Germinal center (tissue), 1 donor: ENCODE results near the gene SRSF1.
"Not testable (repeated sequence)": the region's sequence is repeated elsewhere in the genome, so short reads cannot be mapped to it uniquely, and the experiment has no call there.

Experiments used
- DNase-seq: peaks from one replicate; pipeline ENCODE4 v3.0.0; 2012; ENCODE audit warnings: mixed read lengths, low spot score

SRSF1 gene

DNA sequence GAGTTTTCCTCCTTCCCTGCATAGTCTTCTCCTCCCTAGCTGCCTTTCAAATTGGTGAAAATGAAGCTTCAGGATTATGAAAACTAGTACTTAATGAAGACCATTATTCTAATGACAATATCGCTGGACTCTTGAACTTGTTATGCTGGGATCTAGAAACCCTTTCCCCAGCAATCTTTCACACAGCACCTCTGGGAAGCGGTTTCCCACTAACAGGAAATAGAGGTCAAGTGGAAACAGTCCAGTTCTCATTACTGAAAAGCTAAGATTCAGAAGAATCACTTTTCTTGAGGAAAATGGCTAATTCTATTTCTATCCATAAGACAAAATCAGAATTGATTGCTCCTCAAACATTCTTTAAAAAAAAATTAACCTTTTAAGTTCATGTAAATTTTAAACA, 17.0 kb downstream of the SRSF1 start:
- DNase-seq: no peak

DNA sequence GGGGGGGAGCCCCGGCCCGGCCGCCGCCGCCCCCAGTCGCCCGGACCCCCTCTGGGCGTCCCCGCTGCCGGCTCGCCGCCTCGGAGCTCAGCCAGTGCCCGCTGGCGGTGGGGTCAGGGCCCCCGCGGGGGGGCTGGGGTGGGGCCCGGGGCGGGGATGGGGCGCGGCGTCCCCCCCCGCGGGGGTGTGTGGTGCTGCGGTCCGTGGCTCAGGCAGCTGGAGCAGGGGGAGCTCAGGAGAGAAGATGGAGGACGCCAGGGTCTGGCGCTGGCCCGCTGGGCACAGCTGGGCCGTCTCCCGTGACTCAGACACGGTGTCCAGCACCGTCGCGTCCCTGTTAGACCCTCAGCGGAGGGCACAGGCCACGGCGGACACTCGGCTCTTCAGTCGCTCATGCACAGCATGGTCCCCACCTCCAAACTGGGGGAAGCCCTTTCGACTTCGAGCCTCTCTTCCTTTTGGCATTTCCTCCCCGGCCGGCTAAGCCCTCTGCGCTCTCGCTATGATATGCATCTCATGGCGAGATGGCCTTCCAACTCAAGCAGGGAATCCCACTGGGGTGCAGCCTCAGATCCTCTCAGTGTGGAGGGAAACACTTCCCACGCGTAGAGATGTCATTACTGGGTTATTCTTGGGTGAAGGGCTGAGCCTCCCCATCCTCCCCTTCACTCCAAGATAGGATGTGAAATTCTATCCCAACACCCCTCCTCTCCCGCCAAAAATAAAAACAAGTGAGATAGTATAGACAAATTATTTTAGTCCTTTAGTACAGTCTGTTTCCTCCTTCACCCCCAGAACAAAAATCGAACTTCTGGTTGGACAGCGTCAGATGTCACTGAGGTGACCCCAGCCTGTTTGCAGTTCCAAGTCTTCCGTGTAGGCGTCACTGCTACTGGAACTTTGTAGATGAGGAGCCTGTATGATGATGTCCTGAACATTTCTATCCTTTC, 18.5 kb downstream of the SRSF1 start:
- peak; percentile 90 for DNase-seq

DNA sequence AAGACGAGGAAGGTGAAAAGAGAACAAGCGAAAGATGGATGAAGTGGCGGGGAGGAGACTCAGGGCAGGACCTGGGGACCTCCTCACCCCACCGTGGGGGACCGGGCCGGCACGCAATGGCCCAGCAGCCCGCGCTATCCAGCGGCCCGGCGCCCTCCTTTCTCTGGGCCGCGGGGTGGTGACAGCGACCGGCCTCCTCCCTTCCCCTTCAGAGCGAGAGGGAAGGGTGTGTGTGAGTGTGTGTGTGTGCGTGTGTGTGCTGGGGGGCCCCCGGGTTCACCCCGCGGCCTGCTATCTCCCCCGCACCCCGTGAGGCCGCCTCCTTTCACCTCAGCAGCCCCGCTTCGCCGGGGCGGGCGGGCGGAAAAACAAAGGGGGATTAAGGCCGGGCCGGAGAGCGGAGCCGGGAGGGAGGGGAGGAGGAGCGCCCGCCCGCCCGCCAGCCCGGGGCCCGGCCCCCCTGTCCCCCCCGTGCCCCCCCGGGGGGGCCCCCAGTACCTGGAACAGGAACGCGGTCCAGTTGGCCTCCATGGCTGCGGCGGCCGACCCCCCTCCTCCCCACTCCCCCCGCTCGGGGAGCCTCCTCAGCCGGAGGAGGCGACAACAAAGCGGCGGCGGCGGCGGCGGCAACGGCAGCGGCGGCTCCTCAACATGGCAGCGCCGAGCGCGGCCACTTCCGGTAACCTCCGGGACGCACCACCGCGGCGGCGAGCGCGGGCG, 19.3 kb downstream of the SRSF1 start, which contains the start of gene VEZF1:
VEZF1 (minus strand) TSS at position 674 of the 720 bp plus-strand sequence; CDS start at position 531, 143 bp downstream.
- peak; percentile 86 for DNase-seq

DNA sequence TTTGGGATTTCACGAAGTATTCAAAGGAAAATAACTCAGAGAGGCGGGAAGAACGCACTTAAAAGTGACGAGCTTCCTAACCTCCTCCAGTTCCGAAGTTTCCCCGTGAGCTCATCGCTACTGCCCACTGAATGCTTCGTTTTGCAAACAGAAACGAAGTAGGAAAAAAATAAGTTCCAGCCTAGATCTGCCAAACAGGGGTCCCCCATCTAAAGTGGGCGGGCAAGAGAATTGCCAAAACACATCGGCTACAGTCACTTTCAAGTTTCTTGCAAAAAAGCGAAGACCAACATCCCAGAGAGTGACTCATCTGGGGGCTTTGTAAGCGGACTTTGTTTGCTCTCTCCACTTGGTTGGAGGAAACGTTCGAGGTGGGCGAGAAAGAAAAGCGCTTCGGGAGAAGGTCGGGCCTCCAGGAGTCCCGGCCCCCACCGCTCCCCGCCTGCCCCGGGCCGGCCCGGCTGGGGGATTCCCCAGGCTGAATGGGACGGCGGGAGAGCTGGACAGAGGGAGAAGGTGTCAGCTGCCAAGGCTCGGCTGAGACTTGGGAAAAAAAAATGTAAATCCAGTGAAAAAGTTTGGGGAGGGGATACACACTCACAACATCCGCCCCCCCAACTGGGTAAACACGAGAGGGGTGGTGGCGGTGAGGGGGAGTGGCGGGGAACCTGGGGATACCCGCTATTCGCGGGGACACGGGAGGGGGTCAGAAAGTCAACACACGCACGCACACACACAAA, 20.0 kb downstream of the SRSF1 start:
- DNase-seq: no peak

DNA sequence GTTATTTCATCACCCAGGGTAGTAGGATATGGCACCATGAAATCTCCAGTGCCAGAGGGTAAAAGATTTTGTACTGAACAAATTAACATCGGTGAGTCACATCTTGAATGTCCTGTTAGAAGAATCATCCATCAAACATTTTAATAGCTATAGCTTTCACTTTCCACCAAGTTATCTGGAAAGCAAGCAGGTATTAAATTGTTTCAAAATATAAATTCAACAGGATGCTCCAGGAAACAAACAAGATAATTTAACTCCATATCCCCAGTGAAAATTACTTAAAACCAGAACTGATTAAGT, 21.4 kb downstream of the SRSF1 start:
- no peak for DNase-seq

DNA sequence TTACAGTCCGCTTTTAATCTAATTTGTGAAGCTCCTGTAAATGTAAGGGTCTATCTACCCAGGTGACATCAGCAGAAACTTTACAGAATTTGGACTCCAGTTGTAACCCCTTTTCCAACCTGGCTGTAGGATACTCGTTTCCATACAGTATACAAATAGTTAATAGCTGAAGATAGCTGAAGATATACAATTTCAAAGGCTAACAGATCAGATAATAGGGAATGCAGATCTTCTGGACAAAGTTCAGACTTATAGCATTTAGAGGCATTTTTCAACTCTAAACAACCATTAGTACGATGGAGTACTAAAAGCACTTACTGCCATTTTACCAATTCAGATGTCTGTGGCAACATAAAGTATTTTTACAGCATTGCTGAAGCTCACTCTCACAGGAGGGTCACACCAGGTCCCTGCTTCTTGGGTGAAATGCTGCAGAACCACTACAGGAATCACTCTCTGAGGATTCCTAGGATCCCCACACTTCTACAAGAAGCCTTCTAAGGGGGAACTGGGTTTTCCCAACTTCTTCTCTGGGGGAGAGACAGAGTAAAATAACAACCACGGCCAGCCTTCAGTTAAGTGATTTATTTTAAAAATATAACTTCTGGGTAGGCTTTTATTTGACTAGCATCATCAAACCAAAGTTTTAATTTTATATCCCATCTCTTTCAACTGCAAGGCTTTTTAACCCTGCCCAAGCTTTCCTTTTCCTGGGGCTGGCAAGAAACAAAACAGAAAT, 21.9 kb downstream of the SRSF1 start:
- no peak for DNase-seq

DNA sequence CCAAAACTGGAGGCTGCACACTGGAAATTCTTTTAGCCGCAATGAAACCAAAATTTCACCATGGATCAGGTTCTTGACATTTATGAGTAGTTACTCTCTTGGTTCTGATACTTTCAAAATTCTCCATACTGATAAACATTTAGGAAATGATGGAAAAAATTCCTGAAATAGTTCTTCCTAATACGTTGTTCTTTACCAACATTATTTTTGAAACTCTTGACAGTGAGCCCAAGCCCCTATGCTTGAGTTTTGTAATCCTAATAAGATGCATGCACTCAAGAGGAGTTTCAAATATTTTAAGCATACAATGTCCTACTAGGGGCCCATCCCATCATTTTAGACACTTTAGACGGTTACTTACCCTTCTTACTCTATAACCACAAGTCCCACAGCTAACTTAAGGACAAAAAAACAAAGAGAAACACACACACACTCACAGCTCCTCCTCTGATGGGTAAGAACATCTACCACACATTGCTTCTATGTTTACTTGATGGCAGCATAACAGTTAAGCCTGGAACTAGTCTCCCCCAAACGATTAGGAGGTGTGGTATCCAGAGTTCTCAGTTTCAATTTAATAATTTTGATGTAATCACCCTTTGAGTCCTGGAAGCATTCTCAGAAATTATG, 22.7 kb downstream of the SRSF1 start:
- DNase-seq: no peak

DNA sequence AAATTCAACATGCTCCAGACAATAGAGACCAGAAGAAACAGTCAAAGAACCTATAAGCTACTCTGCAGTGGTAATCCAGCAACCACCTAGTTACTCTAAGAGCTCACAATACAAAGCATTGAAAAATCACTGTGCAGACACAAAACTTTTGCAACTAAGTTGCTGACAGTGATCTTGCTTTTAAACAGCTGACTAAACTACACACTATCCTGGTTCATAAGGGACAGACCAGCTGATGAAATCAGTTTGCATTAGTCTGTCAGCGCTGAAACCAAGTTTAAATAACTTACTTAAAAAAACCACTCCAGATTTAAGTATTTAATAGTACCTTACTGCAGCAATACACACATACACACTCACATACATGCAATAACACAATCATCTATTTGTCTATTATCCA, 23.6 kb downstream of the SRSF1 start:
- DNase-seq: no peak

DNA sequence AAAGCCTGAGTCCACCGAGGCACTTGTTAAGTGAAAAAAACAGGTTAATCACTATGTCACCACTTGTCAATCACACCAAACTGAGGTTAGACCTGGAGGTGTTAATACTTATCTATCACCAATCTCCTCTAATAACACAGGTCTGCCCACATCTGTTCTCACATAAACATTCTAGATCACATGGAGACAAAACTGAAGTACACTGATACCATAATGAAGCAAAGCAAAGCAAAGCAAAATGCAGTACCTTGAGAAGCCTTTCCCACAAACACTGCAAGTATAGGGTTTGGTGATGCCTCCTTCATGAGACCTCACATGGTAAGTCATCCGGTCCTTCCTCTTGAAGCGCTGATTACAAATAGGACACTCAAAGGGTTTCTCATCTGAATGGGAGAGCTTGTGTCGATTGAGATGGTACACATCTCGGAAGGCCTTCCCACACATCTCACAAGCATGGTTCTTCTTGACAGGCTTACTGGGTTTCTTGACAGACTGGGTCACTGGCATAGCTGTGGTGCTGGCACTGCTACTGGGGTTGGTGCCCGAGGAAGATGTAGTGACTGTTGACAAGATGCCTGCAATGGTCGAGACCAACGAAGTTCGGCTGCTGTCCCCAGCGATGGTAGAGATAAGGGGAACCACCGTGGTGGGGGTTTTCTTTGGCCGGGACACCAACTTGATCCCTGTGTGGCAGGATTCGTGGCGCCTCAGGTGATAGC, 24.4 kb downstream of the SRSF1 start:
- DNase-seq: no peak

DNA sequence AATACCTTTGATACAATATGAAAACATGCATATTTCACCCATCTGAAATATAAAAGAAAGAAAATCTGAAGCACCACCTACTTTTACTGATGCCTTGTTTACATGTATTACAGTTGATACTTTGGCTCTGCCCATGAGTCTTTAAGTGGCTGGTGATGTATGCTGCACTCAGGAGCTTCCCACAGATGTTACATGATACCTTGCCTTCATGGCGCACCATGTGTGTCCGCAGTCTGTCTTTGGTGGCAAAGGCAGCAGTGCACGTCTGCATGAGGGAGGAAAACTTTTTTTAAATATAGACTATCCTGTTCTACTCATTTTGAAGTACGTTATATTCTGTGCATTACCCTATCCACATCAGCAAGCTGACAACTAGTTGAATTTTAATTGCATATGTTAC, 26.5 kb downstream of the SRSF1 start:
- DNase-seq: no peak

DNA sequence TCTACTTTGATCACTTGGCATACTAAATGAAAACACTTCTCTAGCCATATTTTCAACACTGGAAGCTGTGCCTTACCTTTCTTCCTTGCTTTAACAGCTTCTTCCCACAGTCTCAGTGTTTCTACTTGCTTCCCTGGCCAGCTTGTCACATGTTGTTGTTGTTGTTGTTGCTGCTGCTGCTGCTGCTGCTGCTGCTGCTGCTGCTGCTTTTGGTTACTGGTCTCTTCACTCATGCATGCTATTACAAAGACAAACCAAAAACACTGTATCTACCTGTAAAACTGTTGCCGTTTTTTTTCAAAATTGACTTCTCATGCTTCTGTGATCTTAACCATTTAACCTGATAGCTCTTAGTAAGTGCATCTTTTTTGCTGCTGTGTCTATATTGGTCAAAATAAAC, 28.0 kb downstream of the SRSF1 start:
- DNase-seq: no peak

DNA sequence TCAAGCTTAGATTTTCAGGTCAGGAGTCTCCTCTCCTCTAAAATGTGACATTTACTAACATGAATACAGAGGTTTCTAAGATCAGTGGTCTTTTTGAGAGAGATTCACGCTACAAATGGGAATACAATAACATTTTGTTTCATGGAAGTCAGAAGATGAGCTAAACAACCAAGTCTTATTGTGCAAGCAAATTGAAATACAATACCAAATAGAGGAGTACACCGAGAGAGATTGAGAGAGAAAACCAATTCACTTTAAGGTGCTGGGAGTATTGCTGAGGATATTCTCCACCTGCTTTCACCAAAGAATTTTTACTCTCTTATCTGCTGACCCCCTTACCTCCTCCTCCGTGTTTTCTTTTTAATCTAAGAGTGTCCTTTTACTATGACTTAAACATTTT, 30.5 kb downstream of the SRSF1 start:
- DNase-seq: no peak

DNA sequence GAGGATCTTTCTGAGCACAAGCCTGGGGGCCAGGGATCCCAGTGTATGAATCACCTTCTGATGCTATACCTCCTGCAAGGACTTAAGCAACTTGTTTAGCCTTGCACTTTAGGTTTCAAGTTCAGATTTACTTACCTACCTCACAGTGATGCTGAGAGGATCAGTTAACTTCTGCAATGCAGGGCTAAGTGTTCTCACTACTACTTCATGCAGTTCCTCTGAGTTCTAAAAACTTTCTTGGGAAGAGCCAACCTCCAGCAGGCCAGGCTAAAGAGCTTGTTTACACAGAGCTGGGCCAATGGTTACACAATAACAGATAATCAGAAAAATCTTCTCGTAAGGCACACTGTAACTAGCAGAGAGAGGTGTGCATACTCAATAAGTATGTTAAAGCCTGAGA, 32.0 kb downstream of the SRSF1 start:
- DNase-seq: no peak

DNA sequence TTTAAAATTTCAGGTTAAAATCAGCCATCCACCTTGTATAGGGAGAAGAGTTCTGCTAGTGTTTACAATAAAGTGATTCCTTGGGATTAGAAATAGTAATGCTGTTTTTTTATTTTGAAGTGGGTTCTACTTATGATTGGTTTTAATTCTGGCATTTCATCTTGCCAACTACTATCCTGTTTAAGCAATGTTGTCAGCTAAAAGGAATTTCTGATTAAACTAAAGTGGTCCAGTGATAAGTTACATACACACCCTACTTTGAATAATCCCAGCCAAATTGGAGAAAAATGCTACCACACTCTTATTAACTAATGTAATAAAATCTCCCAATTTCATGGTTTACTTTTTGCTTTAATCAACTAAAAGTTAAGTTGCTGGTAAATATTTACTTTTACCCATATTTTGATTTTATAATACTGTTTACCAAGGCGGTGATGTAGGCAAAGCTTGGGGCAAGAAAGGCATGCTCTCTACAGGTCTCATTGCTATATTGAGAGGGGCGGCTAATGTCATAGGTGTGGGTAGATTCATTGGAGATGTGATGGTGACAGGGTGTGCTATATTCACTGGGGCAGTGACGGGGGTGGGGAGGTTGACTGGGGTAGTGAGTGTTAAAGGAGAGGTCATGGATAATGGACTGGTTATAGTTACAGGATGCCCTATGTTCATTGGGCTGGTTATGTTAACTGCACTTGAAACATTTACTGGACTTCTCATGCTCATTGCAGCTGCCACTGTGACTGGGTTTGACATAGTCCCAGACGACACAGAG, 32.8 kb downstream of the SRSF1 start:
- not testable (repeated sequence) for DNase-seq

DNA sequence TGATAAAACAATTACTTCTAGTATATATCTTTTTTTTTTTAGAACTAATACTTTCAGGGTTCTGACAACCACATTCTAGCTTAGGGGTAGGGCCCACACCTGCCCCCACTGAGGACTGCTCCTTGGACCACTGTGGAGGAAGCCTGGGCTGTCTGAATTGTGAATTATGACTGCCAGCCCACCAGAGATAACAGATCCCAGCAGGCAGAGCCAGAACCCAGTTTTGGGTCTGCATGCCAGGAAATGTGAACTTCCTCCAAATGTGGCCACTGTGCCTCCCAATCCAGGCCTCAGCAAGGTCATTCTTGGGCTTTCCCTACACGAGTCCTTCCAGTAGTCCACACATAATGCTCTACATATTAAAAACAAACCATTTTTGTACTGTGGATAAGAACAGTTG, 34.9 kb downstream of the SRSF1 start:
- DNase-seq: no peak

DNA sequence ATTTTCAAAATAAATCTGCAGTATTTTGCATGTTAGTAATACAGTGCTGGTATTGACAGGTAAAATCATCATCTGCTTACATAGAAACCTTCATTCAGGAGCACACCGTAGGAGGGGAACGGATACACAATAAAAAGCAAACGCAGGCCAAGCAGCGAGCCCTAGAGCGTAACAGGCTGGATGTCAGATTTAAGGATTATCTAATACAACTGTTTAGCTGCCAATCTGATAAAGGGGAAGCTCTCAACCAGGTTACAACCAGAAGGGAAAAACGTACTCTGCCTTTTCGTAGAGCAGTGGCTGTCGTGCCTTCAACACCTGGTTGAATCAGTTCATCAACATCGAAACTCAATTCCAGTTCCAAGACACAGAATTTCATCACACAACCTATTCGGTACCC, 35.5 kb downstream of the SRSF1 start:
- DNase-seq: no peak

DNA sequence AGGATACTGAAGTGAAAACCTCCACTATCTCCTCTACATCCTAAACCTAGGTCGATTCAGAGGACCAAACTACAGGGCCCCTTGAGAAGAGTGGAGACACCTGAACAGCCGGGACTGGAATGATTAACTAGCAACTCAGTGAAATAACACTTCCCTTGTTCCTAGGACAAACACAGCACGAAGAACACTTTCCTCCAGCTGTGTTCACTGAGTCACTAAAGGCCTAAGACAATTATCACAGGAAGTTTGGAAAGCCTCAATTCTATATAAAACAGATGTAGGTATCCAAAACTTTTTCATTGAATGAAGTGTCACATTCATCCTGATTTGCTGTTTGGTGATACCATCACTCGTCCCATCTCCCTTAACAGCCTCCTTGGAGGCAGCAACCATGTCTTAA, 36.3 kb downstream of the SRSF1 start:
- no peak for DNase-seq

DNA sequence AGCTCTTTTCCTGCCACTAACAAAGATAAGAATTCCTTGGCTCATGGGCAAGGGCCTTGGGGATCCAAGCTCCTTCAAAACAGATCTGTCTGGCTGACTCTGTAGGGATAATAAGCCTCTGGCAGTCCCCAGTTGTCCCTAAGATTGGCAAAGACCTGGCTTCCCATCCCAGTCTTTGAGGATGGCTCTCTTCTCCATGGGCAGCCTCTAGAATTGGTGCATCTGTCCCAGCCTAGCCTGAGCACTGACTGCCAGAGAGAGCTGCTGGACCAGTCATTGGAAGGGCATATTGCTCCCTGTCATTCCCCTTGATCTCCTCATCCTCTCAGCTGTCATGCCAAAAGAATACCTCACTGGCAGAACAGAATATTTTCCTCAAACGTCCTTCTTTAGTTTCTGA, 38.6 kb downstream of the SRSF1 start:
- no peak for DNase-seq

DNA sequence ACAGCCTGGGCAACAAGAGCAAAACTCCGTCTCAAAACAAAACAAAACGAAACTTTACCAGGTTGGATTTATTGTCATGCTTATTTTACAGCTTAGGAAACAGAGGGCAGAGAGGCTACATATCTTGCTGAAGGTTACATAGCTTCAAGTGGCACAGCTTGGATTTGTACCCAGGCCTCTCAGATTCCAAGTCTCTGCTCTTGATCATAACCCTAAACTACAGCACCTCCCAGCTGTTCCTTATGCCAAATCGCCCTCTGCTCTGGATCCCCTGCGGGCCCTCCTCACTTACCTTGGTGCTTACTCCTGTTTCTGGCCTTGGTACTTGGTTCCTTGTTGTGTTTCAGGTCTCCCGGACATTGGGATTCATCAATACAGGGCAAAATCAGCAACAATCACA, 40.2 kb downstream of the SRSF1 start:
- no peak for DNase-seq

DNA sequence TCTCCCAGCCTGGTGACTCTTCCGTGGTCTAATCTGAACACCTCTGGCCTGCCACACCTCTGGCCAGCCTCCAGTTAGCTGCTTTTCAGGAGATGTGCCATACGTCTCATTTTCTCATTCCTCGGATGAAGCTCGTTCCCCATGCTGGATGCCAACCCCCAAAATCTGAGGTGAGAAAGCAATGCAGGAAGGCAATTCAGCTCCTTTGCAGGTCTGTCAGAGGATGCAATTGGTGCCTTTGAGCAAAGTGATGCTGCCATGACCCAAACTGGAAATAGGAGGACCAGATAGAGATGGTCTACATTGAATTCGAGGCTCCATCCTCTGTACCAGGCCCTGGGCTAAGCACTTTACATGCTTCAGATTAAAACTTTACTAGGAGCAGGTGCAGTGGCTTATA, 40.8 kb downstream of the SRSF1 start:
- DNase-seq: no peak
